ENCODE data around the gene DIRAS2.
A peak's percentile ranks its signal among the peaks of the same experiment; 100 is the strongest.

DIRAS2 gene

GRCh38 chr9:90598191-90598590, 44.4 kb downstream of the DIRAS2 start:
- CTCF ChIA-PET: no interaction called here
- no peaks in the 10 kb centered on the region for H3K4me1 ChIP-seq (ENCODE audit: control extremely low read depth in 1 of 4, control insufficient read depth in 4 of 4, insufficient read depth in 4 of 4, low read length in 3 of 4)
- no peak for DNase-seq
- H3K4me3 ChIP-seq (ENCODE audit: control insufficient read depth in 1 of 7, extremely low read depth in 1 of 7, insufficient read depth in 4 of 7, low read depth in 2 of 7, low read length in 6 of 7): no peak overlapping the region
- POLR2A ChIA-PET: no interaction called here
- peaks cover 0 to 22% (median under 1%) of the 10 kb centered on the region in 5 experiments for H3K27me3 ChIP-seq (replicated peaks in 2 of 5; ENCODE audit: control insufficient read depth in 4 of 5, insufficient read depth in 5 of 5, low read length in 4 of 5)
- peaks cover 0 to 8% (median 1%) of the 10 kb centered on the region in 5 experiments for H3K9me3 ChIP-seq (ENCODE audit: control extremely low read depth in 1 of 5, control insufficient read depth in 4 of 5, insufficient read depth in 2 of 5, low read depth in 1 of 5, low read length in 4 of 5)
- WGBS (ENCODE audit: insufficient coverage): 100% methylated on average over 2 of the region's 5 CpGs
- H3K27ac ChIP-seq (ENCODE audit: insufficient read depth in 1 of 2, low read depth in 1 of 2, low read length in 2 of 2, poor library complexity in 1 of 2, severe bottlenecking in 2 of 2): no peak overlapping the region
- no peaks in the 10 kb centered on the region for H3K36me3 ChIP-seq (ENCODE audit: control insufficient read depth in 4 of 4, insufficient read depth in 4 of 4, low read length in 3 of 4)

GRCh38 chr9:90593646-90594045, 49.0 kb downstream of the DIRAS2 start:
- no peaks in the 10 kb centered on the region for H3K4me1 ChIP-seq (ENCODE audit: control extremely low read depth in 1 of 4, control insufficient read depth in 4 of 4, insufficient read depth in 4 of 4, low read length in 3 of 4)
- H3K27ac ChIP-seq (ENCODE audit: insufficient read depth in 1 of 2, low read depth in 1 of 2, low read length in 2 of 2, poor library complexity in 1 of 2, severe bottlenecking in 2 of 2): no peak overlapping the region
- H3K9me3 ChIP-seq (ENCODE audit: control extremely low read depth in 1 of 5, control insufficient read depth in 4 of 5, insufficient read depth in 2 of 5, low read depth in 1 of 5, low read length in 4 of 5): peaks cover 0 to 8% (median 0%) of the 10 kb centered on the region in 5 experiments
- ChIA-PET POLR2A (interaction anchor here (0.6 kb wide), 1 partner anchor 15 kb away, joined by 3 read pairs; no protein-coding TSS in a partner anchor), CTCF (no interaction called here)
- H3K36me3 ChIP-seq (ENCODE audit: control insufficient read depth in 4 of 4, insufficient read depth in 4 of 4, low read length in 3 of 4): no peaks in the 10 kb centered on the region
- no peak overlapping the region for H3K4me3 ChIP-seq (ENCODE audit: control insufficient read depth in 1 of 7, extremely low read depth in 1 of 7, insufficient read depth in 4 of 7, low read depth in 2 of 7, low read length in 6 of 7)
- peaks cover 0 to 16% (median 6%) of the 10 kb centered on the region in 5 experiments for H3K27me3 ChIP-seq (replicated peaks in 2 of 5; ENCODE audit: control insufficient read depth in 4 of 5, insufficient read depth in 5 of 5, low read length in 4 of 5)
- no CpG with 5 or more reads among the region's 2 CpGs for WGBS (ENCODE audit: insufficient coverage)
- no peak for DNase-seq

GRCh38 chr9:90580576-90580975, 62.0 kb downstream of the DIRAS2 start:
- Histone ChIP-seq H3K9me3 (ENCODE audit: control extremely low read depth in 1 of 5, control insufficient read depth in 4 of 5, insufficient read depth in 2 of 5, low read depth in 1 of 5, low read length in 4 of 5) (no peaks in the 10 kb centered on the region), H3K27me3 (replicated peaks in 2 of 5; ENCODE audit: control insufficient read depth in 4 of 5, insufficient read depth in 5 of 5, low read length in 4 of 5) (no peaks in the 10 kb centered on the region), H3K4me3 (ENCODE audit: control insufficient read depth in 1 of 7, extremely low read depth in 1 of 7, insufficient read depth in 4 of 7, low read depth in 2 of 7, low read length in 6 of 7) (no peak overlapping the region), H3K4me1 (ENCODE audit: control extremely low read depth in 1 of 4, control insufficient read depth in 4 of 4, insufficient read depth in 4 of 4, low read length in 3 of 4) (no peaks in the 10 kb centered on the region), H3K27ac (ENCODE audit: insufficient read depth in 1 of 2, low read depth in 1 of 2, low read length in 2 of 2, poor library complexity in 1 of 2, severe bottlenecking in 2 of 2) (no peak overlapping the region), H3K36me3 (ENCODE audit: control insufficient read depth in 4 of 4, insufficient read depth in 4 of 4, low read length in 3 of 4) (no peaks in the 10 kb centered on the region)
- ChIA-PET CTCF (no interaction called here), POLR2A (no interaction called here)
- WGBS (ENCODE audit: insufficient coverage): 78% methylated on average over 1 of the region's 2 CpGs
- DNase-seq: no peak

- peaks cover 0 to 3% (median 0%) of the 10 kb centered on the region in 5 experiments for H3K9me3 ChIP-seq (ENCODE audit: control extremely low read depth in 1 of 5, control insufficient read depth in 4 of 5, insufficient read depth in 2 of 5, low read depth in 1 of 5, low read length in 4 of 5)
- H3K36me3 ChIP-seq (ENCODE audit: control insufficient read depth in 4 of 4, insufficient read depth in 4 of 4, low read length in 3 of 4): no peaks in the 10 kb centered on the region
- no peaks in the 10 kb centered on the region for H3K4me1 ChIP-seq (ENCODE audit: control extremely low read depth in 1 of 4, control insufficient read depth in 4 of 4, insufficient read depth in 4 of 4, low read length in 3 of 4)
- no peak for DNase-seq
- H3K27me3 ChIP-seq (replicated peaks in 2 of 5; ENCODE audit: control insufficient read depth in 4 of 5, insufficient read depth in 5 of 5, low read length in 4 of 5): no peaks in the 10 kb centered on the region
- H3K4me3 ChIP-seq (ENCODE audit: control insufficient read depth in 1 of 7, extremely low read depth in 1 of 7, insufficient read depth in 4 of 7, low read depth in 2 of 7, low read length in 6 of 7): no peak overlapping the region
- CTCF ChIA-PET: no interaction called here
- H3K27ac ChIP-seq (ENCODE audit: insufficient read depth in 1 of 2, low read depth in 1 of 2, low read length in 2 of 2, poor library complexity in 1 of 2, severe bottlenecking in 2 of 2): no peak overlapping the region
- no CpG with 5 or more reads among the region's 2 CpGs for WGBS (ENCODE audit: insufficient coverage)
- POLR2A ChIA-PET: no interaction called here
These were observed 63.4 kb downstream of the DIRAS2 start for GRCh38 chr9:90579181-90579580.

GRCh38 chr9:90578126-90578815, 64.4 kb downstream of the DIRAS2 start:
- H3K36me3 ChIP-seq (ENCODE audit: control insufficient read depth in 4 of 4, insufficient read depth in 4 of 4, low read length in 3 of 4): no peaks in the 10 kb centered on the region

GRCh38 chr9:90569511-90569910, 73.1 kb downstream of the DIRAS2 start:
- DNase-seq: peak; percentile 24 to 54 (median 41)
- H3K4me3 ChIP-seq (ENCODE audit: control insufficient read depth in 1 of 7, extremely low read depth in 1 of 7, insufficient read depth in 4 of 7, low read depth in 2 of 7, low read length in 6 of 7): no peak overlapping the region
- ChIA-PET POLR2A (no interaction called here), CTCF (no interaction called here)
- peaks cover 0 to 2% (median 0%) of the 10 kb centered on the region in 5 experiments for H3K9me3 ChIP-seq (ENCODE audit: control extremely low read depth in 1 of 5, control insufficient read depth in 4 of 5, insufficient read depth in 2 of 5, low read depth in 1 of 5, low read length in 4 of 5)
- no peaks in the 10 kb centered on the region for H3K27me3 ChIP-seq (replicated peaks in 2 of 5; ENCODE audit: control insufficient read depth in 4 of 5, insufficient read depth in 5 of 5, low read length in 4 of 5)
- H3K4me1 ChIP-seq (ENCODE audit: control extremely low read depth in 1 of 4, control insufficient read depth in 4 of 4, insufficient read depth in 4 of 4, low read length in 3 of 4): peaks cover 0 to 7% (median 3%) of the 10 kb centered on the region in 4 experiments
- no peaks in the 10 kb centered on the region for H3K36me3 ChIP-seq (ENCODE audit: control insufficient read depth in 4 of 4, insufficient read depth in 4 of 4, low read length in 3 of 4)
- H3K27ac ChIP-seq (ENCODE audit: insufficient read depth in 1 of 2, low read depth in 1 of 2, low read length in 2 of 2, poor library complexity in 1 of 2, severe bottlenecking in 2 of 2): no peak overlapping the region
- WGBS (ENCODE audit: insufficient coverage): 0% methylated on average over 1 of the region's 1 CpG

More at GRCh38 chr9:90578126-90578815, 64.4 kb downstream of the DIRAS2 start:
- POLR2A ChIA-PET: no interaction called here
- H3K4me1 ChIP-seq (ENCODE audit: control extremely low read depth in 1 of 4, control insufficient read depth in 4 of 4, insufficient read depth in 4 of 4, low read length in 3 of 4): no peaks in the 10 kb centered on the region
- H3K4me3 ChIP-seq (ENCODE audit: control insufficient read depth in 1 of 7, extremely low read depth in 1 of 7, insufficient read depth in 4 of 7, low read depth in 2 of 7, low read length in 6 of 7): no peak overlapping the region
- no peaks in the 10 kb centered on the region for H3K27me3 ChIP-seq (replicated peaks in 2 of 5; ENCODE audit: control insufficient read depth in 4 of 5, insufficient read depth in 5 of 5, low read length in 4 of 5)
- H3K27ac ChIP-seq (ENCODE audit: insufficient read depth in 1 of 2, low read depth in 1 of 2, low read length in 2 of 2, poor library complexity in 1 of 2, severe bottlenecking in 2 of 2): no peak overlapping the region
- CTCF ChIA-PET: no interaction called here
- no CpG with 5 or more reads among the region's 3 CpGs for WGBS (ENCODE audit: insufficient coverage)
- no peak for DNase-seq
- peaks cover 0 to 3% (median 0%) of the 10 kb centered on the region in 5 experiments for H3K9me3 ChIP-seq (ENCODE audit: control extremely low read depth in 1 of 5, control insufficient read depth in 4 of 5, insufficient read depth in 2 of 5, low read depth in 1 of 5, low read length in 4 of 5)

- peaks cover 0 to 7% (median 3%) of the 10 kb centered on the region in 4 experiments for H3K4me1 ChIP-seq (ENCODE audit: control extremely low read depth in 1 of 4, control insufficient read depth in 4 of 4, insufficient read depth in 4 of 4, low read length in 3 of 4)
- no peak overlapping the region for H3K27ac ChIP-seq (ENCODE audit: insufficient read depth in 1 of 2, low read depth in 1 of 2, low read length in 2 of 2, poor library complexity in 1 of 2, severe bottlenecking in 2 of 2)
- H3K36me3 ChIP-seq (ENCODE audit: control insufficient read depth in 4 of 4, insufficient read depth in 4 of 4, low read length in 3 of 4): no peaks in the 10 kb centered on the region
- H3K27me3 ChIP-seq (replicated peaks in 2 of 5; ENCODE audit: control insufficient read depth in 4 of 5, insufficient read depth in 5 of 5, low read length in 4 of 5): no peaks in the 10 kb centered on the region
- ChIA-PET POLR2A (no interaction called here), CTCF (no interaction called here)
- no peak overlapping the region for H3K4me3 ChIP-seq (ENCODE audit: control insufficient read depth in 1 of 7, extremely low read depth in 1 of 7, insufficient read depth in 4 of 7, low read depth in 2 of 7, low read length in 6 of 7)
- H3K9me3 ChIP-seq (ENCODE audit: control extremely low read depth in 1 of 5, control insufficient read depth in 4 of 5, insufficient read depth in 2 of 5, low read depth in 1 of 5, low read length in 4 of 5): peaks cover 0 to 2% (median 0%) of the 10 kb centered on the region in 5 experiments
- no CpG with 5 or more reads among the region's 3 CpGs for WGBS (ENCODE audit: insufficient coverage)
- no peak for DNase-seq
These were observed 74.0 kb downstream of the DIRAS2 start for GRCh38 chr9:90568667-90569066.
